Left colon (tissue), 2 donors: ENCODE data around the gene FYB2. TPM values are rescaled to one million over a fixed set of nuclear protein-coding genes. Genes with fewer than 3 reads are reported as not detected.

Source experiments
- ATAC-seq: fragments of 200-7000 bp; cut with Tn5 transposase; one replicate; pipeline ENCODE4 v1.9.1; 2020; ENCODE audit warnings: mild to moderate bottlenecking, moderate library complexity
- DNase-seq, 2 donors: peaks; one replicate each; pipeline ENCODE4 v3.0.0-alpha.2; 2020
- intact Hi-C, 2 donors: fragments of 100-400 bp; cut with DNase I in 1 of 2; cut with micrococcal nuclease in 1 of 2; formaldehyde crosslinking; loops; one replicate each; pipeline versions ENCODE4 v1.11.2 to v1.14.0; 2022; cut with DNase I, micrococcal nuclease
- total RNA-seq, 2 donors: library from RNA; stranded (reverse); fragmentation: NEBNext Ultra II Directional; extraction: Animal tissue kit (Norgen Biotek cat#: 25700); gene quantifications; one replicate each; pipeline ENCODE4 v1.2.1, GENCODE V29; 2021
- donor health status: DM: no; HTN: no; CAD: no.
- donor health status: DM: yes; HTN: yes; CAD: no.

Gene FYB2
- total RNA-seq, 2 donors from 2014 or later, result 1.4 to 6.0 TPM

- ATAC-seq (no peak), DNase-seq (no peak)
- intact Hi-C loops, result no loop called here
Measured at GRCh38 chr1:56758794-56759193, 60.4 kb downstream of the FYB2 start.

DNA sequence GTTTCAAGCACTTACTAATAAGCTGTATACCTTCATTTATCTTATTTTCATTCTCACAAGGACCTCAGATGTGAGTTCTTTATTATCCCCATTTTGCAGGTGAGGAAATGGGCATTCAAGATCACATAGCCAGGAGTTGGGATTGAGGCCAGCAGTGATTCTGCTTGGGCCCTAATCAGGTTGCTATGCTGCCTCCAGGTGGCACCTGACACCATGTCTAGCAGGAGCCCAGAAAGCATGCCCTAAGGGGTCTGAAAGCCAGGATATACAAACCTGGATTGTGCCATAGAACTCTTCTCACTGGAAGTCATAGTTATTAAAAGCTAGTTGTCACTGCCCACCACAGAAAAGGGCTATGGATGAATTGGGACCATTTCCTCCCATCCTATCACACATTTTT, 61.1 kb downstream of the FYB2 start:
- DNase-seq (peak in 1 of 2 donors; percentile 39), ATAC-seq (peak; percentile 74)
- intact Hi-C loops, result no loop called here

- ATAC-seq (no peak), DNase-seq (no peak)
- intact Hi-C loops, result no loop called here
Measured at GRCh38 chr1:56755911-56756310, 63.3 kb downstream of the FYB2 start.

- intact Hi-C loops, result no loop called here
- DNase-seq (no peak), ATAC-seq (peak; percentile 79)
Measured at GRCh38 chr1:56754708-56755479, 64.3 kb downstream of the FYB2 start.

- ATAC-seq (no peak), DNase-seq (no peak)
- intact Hi-C loops, result no loop called here
Measured at GRCh38 chr1:56745231-56745630, 74.0 kb downstream of the FYB2 start.

- intact Hi-C loops, result no loop called here
- no peak for DNase-seq
- no peak for ATAC-seq
Measured at GRCh38 chr1:56728964-56729363, 90.2 kb downstream of the FYB2 start.

DNA sequence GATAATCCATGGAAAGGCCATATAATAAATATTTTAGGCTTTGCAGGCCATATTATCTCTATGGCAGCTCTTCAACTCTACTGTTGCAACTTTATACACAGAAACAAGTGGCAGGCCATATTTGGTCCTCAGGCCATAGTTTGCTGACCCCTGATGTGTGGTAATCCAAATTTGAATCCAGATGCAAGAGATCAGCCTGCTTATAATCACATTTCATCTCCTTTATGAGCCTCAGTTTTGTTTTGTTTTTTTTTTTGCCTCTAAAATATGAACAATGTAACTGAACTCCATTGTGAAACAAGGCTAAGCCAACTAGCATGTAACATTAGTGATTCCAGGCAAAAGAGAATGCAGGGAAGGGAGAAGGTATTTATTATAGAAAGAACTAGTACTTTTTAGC, 92.5 kb downstream of the FYB2 start:
- intact Hi-C loops, result no loop called here
- ATAC-seq, result no peak

GRCh38 chr1:56719171-56719570, 100.0 kb downstream of the FYB2 start:
- no peak for ATAC-seq
- no peak for DNase-seq
- intact Hi-C loops, result no loop called here

More for the DNA sequence above, 92.5 kb downstream of the FYB2 start:
- no peak for DNase-seq

- ATAC-seq (no peak), DNase-seq (no peak)
- intact Hi-C loops, result no loop called here
Measured at GRCh38 chr1:56715156-56715555, 104.0 kb downstream of the FYB2 start.

DNA sequence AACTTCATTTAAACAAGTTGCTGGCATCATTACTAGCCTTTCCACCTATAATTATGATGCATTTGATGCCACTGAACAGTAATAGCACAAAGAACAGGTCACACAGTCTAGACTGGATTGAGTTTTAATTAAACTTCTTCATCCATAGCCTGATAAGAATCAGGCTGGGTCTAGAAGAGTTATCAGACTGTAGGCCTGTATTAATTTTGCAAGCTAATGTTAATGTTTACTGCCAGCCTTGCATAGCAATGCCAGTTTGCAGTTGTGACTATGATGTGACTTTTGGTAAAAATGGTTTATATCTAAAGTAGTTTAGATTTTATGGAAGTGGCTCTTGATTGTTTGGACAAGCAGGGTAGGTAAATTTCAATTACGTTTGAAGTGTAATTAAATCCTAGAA, 106.1 kb downstream of the FYB2 start:
- intact Hi-C loops, result no loop called here
- DNase-seq, result no peak
- ATAC-seq, result no peak

- intact Hi-C loops, result no loop called here
- DNase-seq (no peak), ATAC-seq (no peak)
Measured at GRCh38 chr1:56712150-56712549, 107.1 kb downstream of the FYB2 start.

- ATAC-seq (no peak), DNase-seq (no peak)
- intact Hi-C loops, result no loop called here
Measured at GRCh38 chr1:56710646-56711045, 108.6 kb downstream of the FYB2 start.

DNA sequence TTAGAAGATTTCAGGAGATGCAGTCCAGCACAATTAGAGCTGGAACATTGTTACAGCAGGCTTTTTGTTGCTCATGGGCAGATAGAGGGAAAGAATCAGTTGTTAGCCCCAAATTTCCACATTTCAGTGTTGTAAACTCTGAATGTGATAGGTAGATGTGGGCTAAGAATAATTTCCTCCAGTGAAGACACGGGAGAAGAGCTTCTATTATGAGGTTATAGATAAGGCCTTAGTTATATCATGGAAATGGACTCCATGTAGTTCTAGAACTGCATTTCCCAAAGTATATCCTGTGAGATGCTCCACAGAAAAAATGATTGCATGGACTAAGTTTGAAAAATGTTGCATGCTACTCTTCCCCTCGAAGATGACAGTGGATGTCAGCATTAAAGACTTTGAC, 109.2 kb downstream of the FYB2 start:
- no peak for ATAC-seq
- intact Hi-C loops, result loop anchor here in 1 of 2 donors (10.0 kb wide), 1 partner anchor 1425 kb away; no protein-coding TSS in a partner anchor
- DNase-seq, result no peak

DNA sequence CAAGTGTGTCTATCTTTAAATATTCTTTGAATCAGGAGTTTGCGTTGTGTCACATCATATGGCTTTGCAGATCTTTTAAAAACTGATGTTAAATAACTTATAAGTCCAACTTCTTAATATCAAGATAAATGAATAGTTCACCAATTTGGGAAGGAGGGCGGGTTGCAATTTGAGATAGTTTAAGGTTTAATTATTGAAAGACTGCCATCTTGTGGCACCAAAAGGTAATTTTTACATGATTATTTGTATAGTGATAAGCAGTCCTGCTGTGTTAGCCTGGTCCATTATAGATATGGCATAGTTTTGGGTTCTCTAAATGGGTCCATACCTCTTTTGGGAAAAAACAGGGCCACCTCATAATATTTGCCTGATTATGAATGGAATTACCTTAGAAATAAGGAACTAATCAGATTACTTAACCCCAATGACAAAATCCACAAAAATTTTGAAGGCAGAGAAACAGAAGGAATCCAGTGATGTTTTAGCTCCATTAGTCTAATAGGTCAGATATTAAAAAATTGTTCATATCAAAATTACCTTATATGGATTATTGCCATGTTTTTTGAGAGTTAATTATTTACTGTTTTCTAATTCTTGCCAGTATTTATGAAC, 109.8 kb downstream of the FYB2 start:
- no peak for DNase-seq
- peak; percentile 61 for ATAC-seq
- intact Hi-C loops, result loop anchor here in 1 of 2 donors (10.0 kb wide), 1 partner anchor 1425 kb away; no protein-coding TSS in a partner anchor

DNA sequence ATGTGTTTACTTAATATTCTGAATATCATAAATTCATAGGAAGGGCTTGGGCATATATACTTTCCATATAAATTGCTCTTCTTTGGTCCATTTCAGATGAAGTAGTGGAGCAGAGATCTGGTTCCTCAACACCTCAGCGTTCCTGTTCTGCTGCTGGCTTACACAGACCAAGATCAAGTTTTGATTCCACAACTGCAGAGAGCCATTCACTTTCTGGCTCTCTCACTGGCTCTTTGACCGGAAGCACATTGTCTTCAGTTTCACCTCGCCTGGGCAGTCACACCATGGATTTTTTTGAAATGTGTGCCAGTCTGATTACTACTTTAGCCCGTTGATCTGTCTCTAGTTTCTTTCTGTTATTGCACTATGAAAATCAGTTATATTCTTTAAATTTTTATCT, 111.8 kb downstream of the FYB2 start:
- intact Hi-C loops, result loop anchor here in 1 of 2 donors (10.0 kb wide), 1 partner anchor 1423 kb away; no protein-coding TSS in a partner anchor
- DNase-seq, result no peak

DNA sequence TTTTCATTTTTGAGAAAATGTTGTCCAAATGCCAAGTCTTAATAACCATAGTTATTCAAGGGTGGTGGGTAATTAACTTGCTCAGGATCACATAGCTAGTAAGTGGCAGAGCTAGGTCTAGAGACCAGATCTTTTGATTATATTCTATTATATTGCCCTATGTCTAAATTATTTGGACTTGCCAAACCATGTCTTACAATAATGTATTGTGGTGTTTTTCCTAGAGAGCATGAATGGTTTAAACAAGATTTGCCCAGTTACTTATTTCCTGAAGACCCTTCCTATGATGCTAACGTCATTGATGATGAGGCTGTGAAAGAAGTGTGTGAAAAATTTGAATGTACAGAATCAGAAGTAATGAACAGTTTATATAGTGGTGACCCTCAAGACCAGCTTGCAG, 115.5 kb downstream of the FYB2 start:
- DNase-seq (no peak), ATAC-seq (no peak)
- intact Hi-C loops, result loop anchor here in 1 of 2 donors (10.0 kb wide), 1 partner anchor 1419 kb away; no protein-coding TSS in a partner anchor

More for the DNA sequence above, 111.8 kb downstream of the FYB2 start:
- ATAC-seq, result no peak

GRCh38 chr1:56696663-56697062, 122.5 kb downstream of the FYB2 start:
- DNase-seq (no peak), ATAC-seq (no peak)
- intact Hi-C loops, result no loop called here

- ATAC-seq, result peak; percentile 52
- intact Hi-C loops, result no loop called here
- DNase-seq, result no peak
Measured at GRCh38 chr1:56688522-56689026, 130.6 kb downstream of the FYB2 start.

- no peak for DNase-seq
- intact Hi-C loops, result no loop called here
- ATAC-seq, result no peak
Measured at GRCh38 chr1:56686169-56686568, 133.0 kb downstream of the FYB2 start.

DNA sequence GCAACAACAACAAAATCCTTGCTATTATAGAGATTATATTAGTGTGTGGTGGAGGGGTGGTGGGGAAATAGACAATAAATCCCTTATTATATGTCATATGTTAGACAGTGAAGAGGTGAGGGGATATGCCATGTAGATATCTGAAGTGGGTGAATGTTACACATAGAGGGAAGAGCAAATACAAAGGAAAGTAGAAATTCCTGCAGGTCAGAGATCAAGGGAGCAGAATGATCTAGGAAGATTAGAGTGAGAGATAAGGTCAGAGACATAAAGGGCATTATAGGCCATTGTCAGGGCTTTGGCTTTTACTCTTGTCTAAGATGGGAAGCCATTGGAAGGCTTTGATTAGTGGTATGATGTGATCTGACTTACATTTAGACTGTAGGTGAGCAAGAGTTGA, 135.6 kb downstream of the FYB2 start:
- ATAC-seq (no peak), DNase-seq (no peak)
- intact Hi-C loops, result no loop called here
